Measurements from ENCODE around the gene RIMBP3C.
"Not testable (repeated sequence)": the region's sequence is repeated elsewhere in the genome, so short reads cannot be mapped to it uniquely, and the experiment has no call there.

RIMBP3C gene

DNA sequence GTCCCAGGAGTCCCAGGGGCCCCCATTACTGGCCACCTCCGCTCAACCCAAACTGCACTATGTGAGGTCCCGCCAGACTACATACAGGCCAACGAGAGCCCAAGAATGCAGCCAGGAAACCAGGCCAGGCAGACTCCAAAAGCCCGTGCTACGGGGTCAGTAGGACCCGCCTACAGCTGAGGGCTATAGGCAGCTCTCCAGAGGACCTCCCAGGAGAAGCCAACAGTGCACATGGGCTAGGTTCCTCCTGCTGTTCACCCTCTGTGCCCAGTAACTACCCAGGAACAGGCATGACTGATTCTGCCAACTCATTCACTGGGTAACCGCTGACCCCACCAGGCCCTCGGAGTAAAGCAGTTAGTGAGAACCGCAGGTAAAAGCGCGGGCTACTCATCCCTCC, 39.2 kb downstream of the RIMBP3C start:
- H3K9me3 ChIP-seq (ENCODE audit: control insufficient read depth, insufficient read depth, low read length); H3K79me2 ChIP-seq (ENCODE audit: control insufficient read depth, low read length); H3F3A ChIP-seq (ENCODE audit: control insufficient read depth, insufficient read depth); H3K9me2 ChIP-seq (replicated peaks; ENCODE audit: control insufficient read depth, low read length); H3K4me2 ChIP-seq (ENCODE audit: low read length); H4K20me1 ChIP-seq (ENCODE audit: control insufficient read depth, insufficient read depth, low read depth, low read length); H3K4me3 ChIP-seq (ENCODE audit: low read length); H3K27me3 ChIP-seq (ENCODE audit: control insufficient read depth, low read length); H3K27ac ChIP-seq (ENCODE audit: low read depth, low read length); H3K4me1 ChIP-seq (ENCODE audit: control insufficient read depth, low read length); H3K36me3 ChIP-seq (ENCODE audit: control insufficient read depth, low read length): not testable (repeated sequence)

DNA sequence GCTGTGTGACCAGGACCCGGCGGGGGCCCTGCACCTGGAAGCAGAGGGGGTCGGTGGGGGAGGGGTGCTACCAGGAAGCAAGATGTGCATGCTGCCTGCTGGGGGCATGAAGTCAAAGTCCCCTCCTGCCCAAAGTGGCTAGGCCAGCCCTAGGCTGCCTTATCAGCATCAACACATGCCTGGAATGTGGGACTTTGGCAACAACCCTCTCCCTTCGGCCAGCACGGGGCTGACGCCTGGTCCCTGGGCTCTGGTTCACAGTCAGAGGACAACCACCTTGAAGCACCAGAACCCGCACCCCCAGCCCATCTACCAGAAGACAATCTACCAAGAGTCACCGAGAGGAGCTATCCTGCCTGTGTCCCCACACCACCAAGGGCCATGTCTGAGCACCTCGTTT, 40.9 kb downstream of the RIMBP3C start:
- H4K20me1 ChIP-seq (ENCODE audit: control insufficient read depth, insufficient read depth, low read depth, low read length); H3K9me2 ChIP-seq (replicated peaks; ENCODE audit: control insufficient read depth, low read length); H3K4me2 ChIP-seq (ENCODE audit: low read length); H3K27me3 ChIP-seq (ENCODE audit: control insufficient read depth, low read length); H3K79me2 ChIP-seq (ENCODE audit: control insufficient read depth, low read length); H3K4me1 ChIP-seq (ENCODE audit: control insufficient read depth, low read length); H3F3A ChIP-seq (ENCODE audit: control insufficient read depth, insufficient read depth); H3K36me3 ChIP-seq (ENCODE audit: control insufficient read depth, low read length); H3K27ac ChIP-seq (ENCODE audit: low read depth, low read length); H3K4me3 ChIP-seq (ENCODE audit: low read length); H3K9me3 ChIP-seq (ENCODE audit: control insufficient read depth, insufficient read depth, low read length): not testable (repeated sequence)

DNA sequence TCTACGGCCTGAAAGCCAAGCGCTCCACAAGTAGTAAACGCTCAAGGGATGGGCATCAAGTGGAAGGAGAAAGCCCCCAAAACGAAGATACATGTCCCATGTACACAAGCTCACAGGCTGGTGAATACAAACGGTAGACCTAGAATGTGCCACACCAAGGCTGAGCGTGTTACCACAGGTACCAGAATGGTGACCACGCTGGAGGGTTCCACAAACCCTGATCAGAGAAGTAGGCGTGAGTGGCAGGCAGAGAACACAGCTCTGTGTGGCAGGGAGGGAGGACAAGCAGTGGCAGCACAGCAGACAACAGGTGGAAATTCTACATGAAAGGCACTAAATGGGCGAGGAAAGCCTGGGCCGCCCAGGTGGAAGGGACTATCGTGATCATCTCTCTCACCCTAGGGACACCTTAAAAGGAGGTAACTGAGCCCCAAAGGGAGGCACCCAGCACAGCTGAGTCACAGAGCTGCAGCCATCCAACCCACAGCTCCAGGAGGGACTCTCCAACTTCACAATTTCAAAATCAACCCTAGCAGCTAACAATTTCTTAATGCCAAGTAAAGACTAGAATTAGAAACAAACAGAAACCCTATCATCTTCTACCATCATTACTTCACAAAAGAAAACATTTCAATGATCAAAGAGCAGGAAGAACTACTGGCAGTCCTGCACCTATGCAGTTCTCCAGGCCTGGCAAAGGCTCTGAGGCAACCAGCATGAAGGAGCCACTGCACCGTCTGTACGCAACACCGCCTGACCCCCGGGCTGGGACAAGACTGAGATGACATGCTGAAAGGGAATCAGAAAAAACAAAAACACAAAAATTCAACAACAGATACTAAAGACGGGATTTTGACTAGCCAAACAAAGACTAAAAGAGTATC, 51.4 kb downstream of the RIMBP3C start:
- H3K9me2 ChIP-seq (replicated peaks; ENCODE audit: control insufficient read depth, low read length); H3K9me3 ChIP-seq (ENCODE audit: control insufficient read depth, insufficient read depth, low read length); H3K79me2 ChIP-seq (ENCODE audit: control insufficient read depth, low read length); H3K27ac ChIP-seq (ENCODE audit: low read depth, low read length); H3F3A ChIP-seq (ENCODE audit: control insufficient read depth, insufficient read depth); H3K36me3 ChIP-seq (ENCODE audit: control insufficient read depth, low read length); H3K4me3 ChIP-seq (ENCODE audit: low read length); H3K27me3 ChIP-seq (ENCODE audit: control insufficient read depth, low read length); H4K20me1 ChIP-seq (ENCODE audit: control insufficient read depth, insufficient read depth, low read depth, low read length); H3K4me1 ChIP-seq (ENCODE audit: control insufficient read depth, low read length); H3K4me2 ChIP-seq (ENCODE audit: low read length): not testable (repeated sequence)

GRCh38 chr22:21498489-21498888, 52.8 kb downstream of the RIMBP3C start:
- H3F3A ChIP-seq (ENCODE audit: control insufficient read depth, insufficient read depth); H3K4me3 ChIP-seq (ENCODE audit: low read length); H3K9me2 ChIP-seq (replicated peaks; ENCODE audit: control insufficient read depth, low read length); H3K9me3 ChIP-seq (ENCODE audit: control insufficient read depth, insufficient read depth, low read length); H3K27ac ChIP-seq (ENCODE audit: low read depth, low read length); H3K27me3 ChIP-seq (ENCODE audit: control insufficient read depth, low read length); H3K4me2 ChIP-seq (ENCODE audit: low read length); H3K36me3 ChIP-seq (ENCODE audit: control insufficient read depth, low read length); H3K79me2 ChIP-seq (ENCODE audit: control insufficient read depth, low read length); H4K20me1 ChIP-seq (ENCODE audit: control insufficient read depth, insufficient read depth, low read depth, low read length); H3K4me1 ChIP-seq (ENCODE audit: control insufficient read depth, low read length): not testable (repeated sequence)

DNA sequence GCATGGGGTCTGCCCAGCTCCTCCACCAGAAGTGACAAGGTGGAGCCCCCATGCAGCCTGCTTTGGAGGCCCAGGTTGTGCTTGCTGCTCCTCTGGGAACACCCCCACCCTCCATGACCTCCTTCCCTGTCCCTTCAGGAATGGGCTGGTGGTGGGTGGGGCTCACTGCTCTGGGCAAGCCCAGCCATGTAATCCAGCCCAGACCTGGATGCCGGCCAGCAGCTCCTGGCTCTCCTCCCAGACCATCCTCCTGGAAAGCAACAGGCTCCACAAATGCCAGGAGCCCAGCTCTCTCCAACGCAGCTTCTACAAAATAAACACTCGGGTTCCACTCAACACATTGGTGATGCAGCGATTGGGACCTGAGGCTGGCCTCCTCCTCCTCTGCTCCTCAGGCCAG, 53.3 kb downstream of the RIMBP3C start:
- H3K9me2 ChIP-seq (replicated peaks; ENCODE audit: control insufficient read depth, low read length); H3K9me3 ChIP-seq (ENCODE audit: control insufficient read depth, insufficient read depth, low read length); H3K27me3 ChIP-seq (ENCODE audit: control insufficient read depth, low read length); H4K20me1 ChIP-seq (ENCODE audit: control insufficient read depth, insufficient read depth, low read depth, low read length); H3K27ac ChIP-seq (ENCODE audit: low read depth, low read length); H3K36me3 ChIP-seq (ENCODE audit: control insufficient read depth, low read length); H3F3A ChIP-seq (ENCODE audit: control insufficient read depth, insufficient read depth); H3K79me2 ChIP-seq (ENCODE audit: control insufficient read depth, low read length); H3K4me2 ChIP-seq (ENCODE audit: low read length); H3K4me3 ChIP-seq (ENCODE audit: low read length); H3K4me1 ChIP-seq (ENCODE audit: control insufficient read depth, low read length): not testable (repeated sequence)
